HepG2 (cell line): Measurements from ENCODE around the gene SS18L1.

Experiments
- AGO2 ChIP-seq: fragments of 200-400 bp; formaldehyde crosslinking; optimal IDR thresholded peaks from 2 replicates; pipeline ENCODE3; 2017; ENCODE audit warnings: mild to moderate bottlenecking, low read depth, low read length, moderate library complexity
- CTCF ChIP-seq: sonication (generic); formaldehyde crosslinking; IDR thresholded peaks from 2 replicates; pipeline ENCODE4 v1.5.0; 2020; ENCODE audit warnings: mild to moderate bottlenecking, missing genetic modification reagents, moderate library complexity
- ELF1 ChIP-seq: sonication (generic); formaldehyde crosslinking; IDR thresholded peaks from 2 replicates; pipeline ENCODE4 v1.4.0; 2020; ENCODE audit warnings: missing genetic modification reagents
- EZH2 ChIP-seq: conservative IDR thresholded peaks from 2 replicates; pipeline ENCODE4 v1.6.1; 2012; ENCODE audit warnings: mild to moderate bottlenecking, low read depth, low read length, moderate library complexity
- KLF9 ChIP-seq: IDR thresholded peaks from 2 replicates; pipeline ENCODE4 v1.6.1; 2016; ENCODE audit warnings: low read depth
- NFIB ChIP-seq: sonication (generic); formaldehyde crosslinking; IDR thresholded peaks from 2 replicates; pipeline ENCODE4 v1.9.0; 2021; ENCODE audit warnings: missing genetic modification reagents, mild to moderate bottlenecking, borderline replicate concordance
- POLR2A ChIP-seq, 2 experiments: IDR thresholded peaks; 2 replicates each; pipeline ENCODE4 v1.6.1; 2011; ENCODE audit warnings: low read depth in 2 of 2, low read length in 2 of 2, mild to moderate bottlenecking in 1 of 2, moderate library complexity in 1 of 2; ENCODE audit not compliant: insufficient read depth in 1 of 2
- RBAK ChIP-seq: sonication (generic); formaldehyde crosslinking; IDR thresholded peaks from 2 replicates; pipeline ENCODE4 v1.5.1; 2020; ENCODE audit warnings: mild to moderate bottlenecking, missing genetic modification reagents
- TCF7 ChIP-seq: sonication (generic); IDR thresholded peaks from 2 replicates; pipeline ENCODE4 v1.6.1; 2016; ENCODE audit warnings: antibody characterized with exemption, low read depth
- ZKSCAN1 ChIP-seq: fragments of 150-350 bp; IDR thresholded peaks from 2 replicates; pipeline ENCODE4 v1.6.1; 2014; ENCODE audit warnings: low read length
- ZNF280B ChIP-seq: sonication (generic); formaldehyde crosslinking; IDR thresholded peaks from 2 replicates; pipeline ENCODE4 v1.5.0; 2020; ENCODE audit warnings: missing genetic modification reagents, mild to moderate bottlenecking, borderline replicate concordance
- ZNF740 ChIP-seq: sonication (generic); formaldehyde crosslinking; IDR thresholded peaks from 2 replicates; pipeline ENCODE4 v1.4.0; 2020; ENCODE audit warnings: missing genetic modification reagents
- ZNF761 ChIP-seq: sonication (generic); formaldehyde crosslinking; conservative IDR thresholded peaks from 2 replicates; pipeline ENCODE4 v1.4.0; 2020; ENCODE audit warnings: mild to moderate bottlenecking, missing genetic modification reagents

- TF ChIP-seq EZH2 (no peak), ZNF280B (CRISPR knock-in tag) (no peak), NFIB (CRISPR knock-in tag) (no peak; the same call in 1 of the 2 replicates), ZKSCAN1 (no peak), TCF7 (no peak), AGO2 (no peak), RBAK (CRISPR knock-in tag) (no peak), CTCF (CRISPR knock-in tag) (no peak), POLR2A (IDR thresholded peaks at IDR 0.05; ENCODE audit: insufficient read depth in 1 of 2, low read depth in 2 of 2, low read length in 2 of 2) (no peak), ZNF740 (no peak), KLF9 (CRISPR knock-in tag) (no peak), ELF1 (CRISPR knock-in tag) (no peak), ZNF761 (CRISPR knock-in tag) (no peak)
These were observed 58.5 kb downstream of the SS18L1 start for GRCh38 chr20:62202083-62202395.
